Pancreas (tissue), 10 donors: Measurements from ENCODE around the gene DNTT. TPM values are rescaled to one million over a fixed set of nuclear protein-coding genes. Genes with fewer than 3 reads are reported as not detected.

Experiments used
- ATAC-seq, 4 donors: fragments of 200-7000 bp; cut with Tn5 transposase; one replicate each; pipeline versions ENCODE4 v1.8.0 to v1.9.1; 2020; ENCODE audit warnings: mild to moderate bottlenecking in 4 of 4, moderate library complexity in 4 of 4
- DNase-seq, 6 donors: peaks; one replicate each; pipeline ENCODE4 v3.0.0-alpha.2; 2020
- FAIRE-seq: peaks from 2 replicates; lab custom pipeline; 2012; peaks lifted over from hg19 to GRCh38; lab: Jason Lieb, UNC
- H3K27ac ChIP-seq, 4 donors: fragments of 200-600 bp; sonication (generic); 1 replicate in 3 of 4; 2 replicates in 1 of 4; pipeline versions ENCODE4 v1.5.0 to v1.8.0; 2020
- H3K27me3 ChIP-seq, 4 donors: fragments of 200-600 bp; one replicate each; pipeline ENCODE4 v1.8.0; 2021
- H3K36me3 ChIP-seq, 3 donors: fragments of 200-600 bp; sonication (generic) in 1 of 3; one replicate each; pipeline versions ENCODE4 v1.5.0 to v1.8.0; 2020 to 2021
- H3K4me1 ChIP-seq, 3 donors: fragments of 200-600 bp; one replicate each; pipeline ENCODE4 v1.8.0; 2021
- H3K4me3 ChIP-seq, 4 donors: fragments of 200-600 bp; sonication (generic) in 2 of 4; one replicate each; pipeline versions ENCODE4 v1.5.0 to v1.8.0; 2020 to 2021
- H3K9me3 ChIP-seq, 4 donors: fragments of 200-600 bp; one replicate each; pipeline ENCODE4 v1.8.0; 2021
- CTCF ChIP-seq, 4 donors: fragments of 200-600 bp; sonication (generic) in 3 of 4; IDR thresholded peaks; one replicate each; pipeline versions ENCODE4 v1.5.0 to v1.8.0; 2021; ENCODE audit warnings: antibody characterized with exemption in 4 of 4
- WGBS, 2 donors: extraction: QIAGEN DNeasy Blood & Tissue Kit; methylation state at CpG; one replicate each; pipeline ENCODE4 v1.1.7; 2013; 5-methylcytosine and 5-hydroxymethylcytosine counted together
- intact Hi-C, 3 donors: fragments of 100-400 bp; cut with DNase I; formaldehyde crosslinking; loops; one replicate each; pipeline versions ENCODE4 v1.11.1 to v1.14.2; 2022
- polyA plus RNA-seq, 2 donors: library from polyadenylated mRNA; stranded (reverse); fragments of 200-250 nt; gene quantifications; one replicate each; pipeline ENCODE4 v1.2.3, GENCODE V29; 2013
- total RNA-seq, 6 donors: library from RNA; stranded (reverse); fragmentation: NEBNext Ultra II Directional in 4 of 6; extraction: Animal tissue kit (Norgen Biotek cat#: 25700) in 4 of 6; gene quantifications; one replicate each; pipeline versions ENCODE4 v1.2.1 to v1.2.4, GENCODE V29; 2021 to 2023
- donor health status: healthy with polysubstance abuse.
- donor health status: DM: no; HTN: no; CAD: no; lungs with moderate emphysema.
- donor health status: DM: no; HTN: no; CAD: no.
- donor health status: control.
- donor health status: control.
- donor health status: Bipolar disorder and iron deficiency.
- donor health status: DM: yes; HTN: yes; CAD: no.
- donor health status: DM: no; HTN: no; CAD: no.
- donor health status: DM: no; HTN: no; CAD: no.
- donor health status: DM: yes; HTN: yes; CAD: no.

Gene DNTT
- total and polyA plus RNA-seq, 8 donors = 0.12 TPM; not detected in 7

GRCh38 chr10:96368971-96369370 lies 64.7 kb downstream of the DNTT start:
- 86 to 93% methylated on average over 5 of the region's 5 CpGs for WGBS, 2 donors
- no peak for TF ChIP-seq CTCF (IDR thresholded peaks at IDR 0.05)
- no peaks in the 10 kb centered on the region for H3K4me1 ChIP-seq
- no peaks in the 10 kb centered on the region for H3K9me3 ChIP-seq
- no peak overlapping the region for H3K27ac ChIP-seq
- H3K27me3 ChIP-seq = no peaks in the 10 kb centered on the region
- DNase-seq (no peak), FAIRE-seq (no peak), ATAC-seq (no peak)
- H3K4me3 ChIP-seq = no peak overlapping the region
- H3K36me3 ChIP-seq = no peaks in the 10 kb centered on the region
- intact Hi-C loops = no loop called here

GRCh38 chr10:96369890-96370583 lies 65.8 kb downstream of the DNTT start:
- no peak overlapping the region for H3K27ac ChIP-seq
- no peaks in the 10 kb centered on the region for H3K9me3 ChIP-seq
- no peaks in the 10 kb centered on the region for H3K27me3 ChIP-seq
- no peak for ATAC-seq
- WGBS, 2 donors = 70 to 79% methylated on average over 38 of the region's 38 CpGs
- H3K4me1 ChIP-seq = no peaks in the 10 kb centered on the region
- intact Hi-C loops = no loop called here
- no peak overlapping the region for H3K4me3 ChIP-seq
- TF ChIP-seq CTCF (IDR thresholded peaks at IDR 0.05) = no peak
- FAIRE-seq = no peak
- peak in 1 of 6 donors; percentile 63 for DNase-seq
- H3K36me3 ChIP-seq = no peaks in the 10 kb centered on the region

- 23 to 27% methylated on average over 16 of the region's 16 CpGs for WGBS, 2 donors
- no peak for FAIRE-seq
- no peaks in the 10 kb centered on the region for H3K27me3 ChIP-seq
- intact Hi-C loops = no loop called here
- no peaks in the 10 kb centered on the region for H3K4me1 ChIP-seq
- H3K9me3 ChIP-seq = no peaks in the 10 kb centered on the region
- DNase-seq = peak in 3 of 6 donors; percentile 25 to 73 (median 67)
- peak; percentile 68 to 82 (median 76) for TF ChIP-seq CTCF (IDR thresholded peaks at IDR 0.05)
- no peak overlapping the region for H3K27ac ChIP-seq
- H3K36me3 ChIP-seq = no peaks in the 10 kb centered on the region
- H3K4me3 ChIP-seq = no peak overlapping the region
- ATAC-seq = peak in 3 of 4 donors; percentile 43 to 58 (median 51)
These were observed 66.4 kb downstream of the DNTT start for GRCh38 chr10:96370584-96371157.

- DNase-seq (no peak), FAIRE-seq (no peak), ATAC-seq (no peak)
- Histone ChIP-seq H3K4me3 (no peak overlapping the region), H3K9me3 (no peaks in the 10 kb centered on the region), H3K4me1 (no peaks in the 10 kb centered on the region), H3K27me3 (no peaks in the 10 kb centered on the region), H3K36me3 (no peaks in the 10 kb centered on the region), H3K27ac (no peak overlapping the region)
- WGBS, 2 donors = 72 to 85% methylated on average over 11 of the region's 11 CpGs
- TF ChIP-seq CTCF (IDR thresholded peaks at IDR 0.05) = no peak
- intact Hi-C loops = no loop called here
These were observed 67.1 kb downstream of the DNTT start for GRCh38 chr10:96371356-96371755.

GRCh38 chr10:96374004-96374403 lies 69.8 kb downstream of the DNTT start:
- Histone ChIP-seq H3K4me3 (no peak overlapping the region), H3K9me3 (no peaks in the 10 kb centered on the region), H3K4me1 (no peaks in the 10 kb centered on the region), H3K27ac (no peak overlapping the region), H3K36me3 (no peaks in the 10 kb centered on the region), H3K27me3 (no peaks in the 10 kb centered on the region)
- TF ChIP-seq CTCF (IDR thresholded peaks at IDR 0.05) = no peak
- FAIRE-seq (no peak), ATAC-seq (no peak), DNase-seq (no peak)
- 82 to 90% methylated on average over 5 of the region's 5 CpGs for WGBS, 2 donors
- intact Hi-C loops = no loop called here
